Transverse colon (tissue), 4 donors: ENCODE data around the gene APC2. TPM values are rescaled to one million over a fixed set of nuclear protein-coding genes. Genes with fewer than 3 reads are reported as not detected.
A peak's percentile ranks its signal among the peaks of the same experiment; 100 is the strongest.

Source experiments
- DNase-seq: peaks from one replicate; pipeline ENCODE4 v3.0.0-alpha.2; 2019
- H3K27ac ChIP-seq, 4 donors: fragments of 200-600 bp; sonication (generic); 2 replicates each; pipeline ENCODE4 v1.5.1; 2016 to 2018; ENCODE audit warnings: inconsistent platforms in 4 of 4
- H3K27me3 ChIP-seq: fragments of 200-600 bp; sonication (generic); 2 replicates; pipeline ENCODE4 v1.5.1; 2017; ENCODE audit warnings: inconsistent platforms
- H3K36me3 ChIP-seq, 4 donors: fragments of 200-600 bp; sonication (generic); 2 replicates each; pipeline ENCODE4 v1.5.1; 2017 to 2019; ENCODE audit warnings: inconsistent platforms in 4 of 4
- H3K4me1 ChIP-seq, 4 donors: fragments of 200-600 bp; sonication (generic); 2 replicates each; pipeline ENCODE4 v1.5.1; 2017 to 2020; ENCODE audit warnings: inconsistent platforms in 4 of 4
- H3K4me3 ChIP-seq, 4 donors: fragments of 200-600 bp; sonication (generic); 1 replicate in 1 of 4; 2 replicates in 3 of 4; pipeline versions ENCODE4 v1.5.1 to v1.6.1; 2017 to 2019; ENCODE audit warnings: inconsistent platforms in 4 of 4
- H3K9me3 ChIP-seq, 2 donors: fragments of 200-600 bp; sonication (generic); 2 replicates each; pipeline ENCODE4 v1.5.1; 2017 to 2019; ENCODE audit warnings: inconsistent platforms in 2 of 2
- CTCF ChIP-seq, 5 experiments: fragments of 200-600 bp in 3 of 5; fragments of 450-650 bp in 2 of 5; sonication (generic) in 3 of 5; IDR thresholded peaks; 1 replicate in 2 of 5; 2 replicates in 3 of 5; pipeline ENCODE4 v1.5.1; 2016 to 2017; ENCODE audit warnings: antibody characterized with exemption in 5 of 5, inconsistent platforms in 3 of 5, mild to moderate bottlenecking in 2 of 5, moderate library complexity in 1 of 5
- EP300 ChIP-seq: sonication (generic); formaldehyde crosslinking; IDR thresholded peaks from one replicate; pipeline ENCODE4 v1.6.1; 2017; ENCODE audit warnings: antibody characterized with exemption, low read depth
- POLR2A ChIP-seq: fragments of 450-650 bp; IDR thresholded peaks from one replicate; pipeline ENCODE4 v1.6.1; 2016; ENCODE audit warnings: antibody characterized with exemption, mild to moderate bottlenecking, moderate library complexity
- POLR2AphosphoS5 ChIP-seq, 3 donors: sonication (generic); formaldehyde crosslinking; IDR thresholded peaks; one replicate each; pipeline ENCODE4 v1.6.1; 2016; ENCODE audit warnings: antibody characterized with exemption in 3 of 3
- WGBS, 2 donors: methylation state at CpG; one replicate each; pipeline ENCODE4 v1.1.5; 2018; ENCODE audit warnings: low coverage in 1 of 2; 5-methylcytosine and 5-hydroxymethylcytosine counted together
- in situ Hi-C, 4 donors: fragments of 200-750 bp; cut with MboI; loops; one replicate each; pipeline versions ENCODE4 v1.15.0 to v1.15.1; 2017; ENCODE audit warnings: low sequenced_read_pairs in 3 of 4, low pct_ligation_motif_present in 1 of 4, low pct_unique_long_range_greater_than_20kb in 1 of 4
- intact Hi-C: fragments of 100-400 bp; cut with DNase I; formaldehyde crosslinking; loops from one replicate; pipeline ENCODE4 v1.15.1; 2023; ENCODE audit warnings: low total_unique reads
- total RNA-seq, 4 donors: library from RNA; depleted of rRNA; stranded (reverse); fragments of >200 nt; gene quantifications; one replicate each; pipeline ENCODE4 v1.1.0, GENCODE V29; 2016

APC2 gene
- total RNA-seq, 4 donors from 2014 or later = under 0.01 to 6.0 (median 0.36) TPM

- peaks cover 0 to 24% (median 11%) of the 10 kb centered on the region in 4 donors for H3K4me1 ChIP-seq
- intact Hi-C loops = no loop called here
- in situ Hi-C loops = no loop called here
- H3K4me3 ChIP-seq = peak within 1 kb of the TSS; percentile 38 to 66 (median 52)
- H3K9me3 ChIP-seq = no peaks in the 10 kb centered on the region
- H3K27me3 ChIP-seq = peaks cover 47% of the 10 kb centered on the region
- H3K36me3 ChIP-seq = no peaks in the 10 kb centered on the region
- TF ChIP-seq POLR2A (no peak), POLR2AphosphoS5 (IDR thresholded peaks at IDR 0.05) (peak in 1 of 3 donors; percentile 44), EP300 (no peak), CTCF (IDR thresholded peaks at IDR 0.05) (no peak)
- peak; percentile 84 for DNase-seq
- peak within 1 kb of the TSS; percentile 77 to 82 (median 80) for H3K27ac ChIP-seq
- WGBS, 2 donors = 1 to 17% methylated on average over 1 to 60 of the region's 78 CpGs
Observed at GRCh38 chr19:1512671-1513498, 63.0 kb downstream of the APC2 start, which contains the start of gene ADAMTSL5. ADAMTSL5 (minus strand) TSS chr19:1513019; CDS start chr19:1510943, 2,076 bp downstream.

- H3K36me3 ChIP-seq = no peaks in the 10 kb centered on the region
- intact Hi-C loops = no loop called here
- H3K27me3 ChIP-seq = peaks cover 50% of the 10 kb centered on the region
- DNase-seq = peak; percentile 69
- peak overlapping the region; percentile 38 to 66 (median 52) for H3K4me3 ChIP-seq
- in situ Hi-C loops = no loop called here
- peaks cover 0 to 18% (median 11%) of the 10 kb centered on the region in 4 donors for H3K4me1 ChIP-seq
- no peak for TF ChIP-seq EP300
- no peak for TF ChIP-seq POLR2AphosphoS5 (IDR thresholded peaks at IDR 0.05)
- no peak for TF ChIP-seq POLR2A
- TF ChIP-seq CTCF (IDR thresholded peaks at IDR 0.05) = peak; percentile 61 to 79 (median 71)
- H3K27ac ChIP-seq = peak overlapping the region; percentile 77 to 82 (median 80)
- H3K9me3 ChIP-seq = no peaks in the 10 kb centered on the region
- 6% methylated on average over 21 of the region's 52 CpGs; no CpG with 5 or more reads in 1 of the 2 donors for WGBS, 2 donors
Observed at GRCh38 chr19:1513499-1514294, 63.8 kb downstream of the APC2 start.

- H3K27me3 ChIP-seq = peaks cover 50% of the 10 kb centered on the region
- TF ChIP-seq POLR2AphosphoS5 (IDR thresholded peaks at IDR 0.05) (no peak), EP300 (no peak), CTCF (IDR thresholded peaks at IDR 0.05) (no peak)
- in situ Hi-C loops = no loop called here
- intact Hi-C loops = no loop called here
- H3K36me3 ChIP-seq = no peaks in the 10 kb centered on the region
- H3K4me3 ChIP-seq = no peak overlapping the region
- H3K4me1 ChIP-seq = peaks cover 0 to 18% (median 11%) of the 10 kb centered on the region in 4 donors
- DNase-seq = no peak
- no peaks in the 10 kb centered on the region for H3K9me3 ChIP-seq
- no peak overlapping the region for H3K27ac ChIP-seq
- 56% methylated on average over 9 of the region's 10 CpGs; no CpG with 5 or more reads in 1 of the 2 donors for WGBS, 2 donors
Observed at GRCh38 chr19:1514295-1514661, 64.4 kb downstream of the APC2 start.
